Activated CD4-positive, alpha-beta T cell treated with anti-CD3 and anti-CD28 coated beads for 36 hours (primary cell): ENCODE results near the gene COX7A1. TPM values are rescaled to one million over a fixed set of nuclear protein-coding genes. Genes with fewer than 3 reads are reported as not detected.
"Not testable (repeated sequence)": the region's sequence is repeated elsewhere in the genome, so short reads cannot be mapped to it uniquely, and the experiment has no call there.

Experiments used
- ATAC-seq: fragments of 200-7000 bp; cut with Tn5 transposase; one replicate; pipeline ENCODE4 v1.10.0; 2021; ENCODE audit warnings: mild to moderate bottlenecking, moderate library complexity
- CTCF ChIA-PET: fragments of 350-600 bp; sonication (Branson Sonifier 250); formaldehyde crosslinking; loops from one replicate; lab custom pipeline; 2021; ENCODE audit warnings: antibody characterized with exemption; lab: Charles Lee
- POLR2A ChIA-PET: fragments of 350-600 bp; sonication (Branson Sonifier 250); formaldehyde crosslinking; loops from one replicate; lab custom pipeline; 2021; ENCODE audit warnings: antibody characterized with exemption, inconsistent platforms; lab: Charles Lee
- DNase-seq: peaks from one replicate; pipeline ENCODE4 v3.0.0-alpha.2; 2020
- H3K27ac Mint-ChIP-seq: one replicate; pipeline ENCODE4 v1.8.0; 2021; ENCODE audit warnings: mixed read lengths
- H3K27me3 Mint-ChIP-seq: one replicate; pipeline ENCODE4 v1.8.0; 2021; ENCODE audit warnings: mixed read lengths
- H3K36me3 Mint-ChIP-seq: one replicate; pipeline ENCODE4 v1.8.0; 2021; ENCODE audit warnings: low read depth, mixed read lengths
- H3K4me1 Mint-ChIP-seq: one replicate; pipeline ENCODE4 v1.8.0; 2021; ENCODE audit warnings: mixed read lengths
- H3K4me3 Mint-ChIP-seq: one replicate; pipeline ENCODE4 v1.8.0; 2021; ENCODE audit warnings: mild to moderate bottlenecking, moderate library complexity, mixed read lengths
- H3K9me3 Mint-ChIP-seq: one replicate; pipeline ENCODE4 v1.8.0; 2021; ENCODE audit warnings: low read depth, mixed read lengths
- intact Hi-C, 2 experiments: fragments of 100-400 bp; cut with DNase I in 1 of 2; cut with micrococcal nuclease in 1 of 2; formaldehyde crosslinking; loops; one replicate each; pipeline versions ENCODE4 v1.14.2 to v1.15.1; 2022 to 2024; cut with DNase I, micrococcal nuclease
- total RNA-seq, 2 experiments: library from RNA; stranded (reverse); gene quantifications; one replicate each; pipeline ENCODE4 v1.2.3, GENCODE V29; 2021

The COX7A1 gene
- total RNA-seq, result not detected

DNA sequence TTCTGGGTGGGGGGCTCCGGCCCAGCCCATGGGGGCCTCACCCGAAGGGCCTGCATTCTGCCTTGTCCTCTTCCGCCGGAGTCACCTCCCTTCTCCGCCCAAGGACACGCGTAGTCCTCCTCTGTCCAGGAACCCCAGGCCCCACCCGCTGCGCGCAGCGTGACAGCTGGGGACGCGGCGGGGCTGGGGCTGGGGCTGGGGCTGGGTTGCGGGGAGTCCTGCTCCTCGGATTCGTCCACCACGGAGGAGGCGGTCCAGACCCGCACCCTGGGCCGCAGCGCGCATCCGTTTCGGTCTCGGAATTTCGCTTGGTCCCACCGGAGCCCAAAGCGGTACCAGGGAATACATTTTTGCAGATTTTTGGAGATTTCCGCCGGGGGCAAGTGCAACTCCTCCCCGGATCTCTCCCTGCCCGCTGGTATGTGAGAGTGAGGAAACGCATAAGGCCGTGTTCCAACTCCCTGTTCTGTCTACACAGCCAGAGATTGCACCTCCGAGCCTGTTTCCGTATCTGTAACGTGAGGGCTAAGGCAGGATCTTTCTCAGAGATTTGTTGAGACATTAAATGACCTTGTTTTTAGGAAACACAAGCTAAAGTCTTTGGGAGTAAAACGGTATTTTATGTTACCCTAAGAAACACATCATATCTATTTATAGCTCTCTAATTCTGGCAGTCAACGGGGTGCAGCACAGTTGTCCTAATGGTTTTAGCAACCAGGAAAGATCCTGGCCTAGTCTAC lies at the start of gene COX7A1:
Gene COX7A1, minus strand, starts transcription at position 96 of the 740 bp plus-strand sequence. Its CDS starts 40 bp downstream, at position 56.
- Mint-ChIP-seq H3K36me3 (peaks cover 13% of the 10 kb centered on the region), H3K4me1 (no peaks in the 10 kb centered on the region), H3K4me3 (no peak within 1 kb of the TSS), H3K27me3 (no peaks in the 10 kb centered on the region), H3K27ac (no peak within 1 kb of the TSS), H3K9me3 (no peaks in the 10 kb centered on the region)
- DNase-seq (no peak), ATAC-seq (no peak)
- intact Hi-C loops, result no loop called here
- CTCF ChIA-PET, result interaction anchor here (0.7 to 1.1 kb wide), 2 partner anchors 25 to 193 kb away, joined by 3 to 5 read pairs; no protein-coding TSS in a partner anchor
- POLR2A ChIA-PET, result no interaction called here

DNA sequence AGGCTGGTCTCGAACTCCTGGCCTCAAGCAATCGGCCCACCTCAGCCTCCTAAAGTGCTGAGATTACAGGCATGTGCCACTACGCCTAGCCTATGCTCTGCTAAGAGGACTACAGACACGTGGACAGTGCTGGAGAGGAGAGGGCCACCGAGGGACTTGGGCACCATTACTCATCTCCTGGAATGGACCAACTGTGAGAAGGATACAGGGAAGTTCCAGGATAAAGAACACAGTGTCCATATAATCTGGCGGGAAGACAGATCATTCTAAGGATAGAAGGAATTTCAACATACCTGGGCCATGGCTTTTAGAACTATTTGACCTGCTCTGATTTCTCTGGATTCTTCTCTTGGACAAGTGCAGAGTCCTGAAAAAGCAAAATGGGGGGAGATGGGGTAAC lies 49.4 kb upstream of the COX7A1 start:
- intact Hi-C loops, result no loop called here
- POLR2A ChIA-PET, result no interaction called here
- DNase-seq, result no peak
- no peaks in the 10 kb centered on the region for H3K9me3 Mint-ChIP-seq
- H3K27ac Mint-ChIP-seq, result no peak overlapping the region
- H3K4me3 Mint-ChIP-seq, result no peak overlapping the region
- peaks cover under 1% of the 10 kb centered on the region for H3K36me3 Mint-ChIP-seq
- CTCF ChIA-PET, result no interaction called here
- ATAC-seq, result no peak
- H3K4me1 Mint-ChIP-seq, result no peaks in the 10 kb centered on the region
- no peaks in the 10 kb centered on the region for H3K27me3 Mint-ChIP-seq

DNA sequence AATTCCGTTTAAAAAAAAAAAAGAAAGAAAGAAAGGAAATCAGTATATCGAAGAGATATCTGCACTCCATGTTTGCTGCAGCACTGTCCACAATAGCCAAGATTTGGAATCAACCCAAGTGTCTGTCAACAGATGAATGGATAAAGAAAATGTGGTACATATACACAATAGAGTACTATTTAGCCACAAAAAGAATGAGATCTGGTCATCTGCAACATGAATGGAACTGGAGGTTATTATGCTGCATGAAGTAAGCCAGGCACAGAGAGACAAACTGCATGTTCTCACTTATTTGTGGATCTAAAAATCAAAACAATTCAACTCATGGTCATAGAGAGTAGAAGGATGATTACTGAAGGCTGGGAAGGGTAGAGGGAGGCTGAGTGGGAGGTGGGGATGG lies 45.9 kb upstream of the COX7A1 start:
- ChIA-PET POLR2A (no interaction called here), CTCF (no interaction called here)
- intact Hi-C loops, result no loop called here
- no peak overlapping the region for H3K27ac Mint-ChIP-seq
- no peaks in the 10 kb centered on the region for H3K4me1 Mint-ChIP-seq
- H3K4me3 Mint-ChIP-seq, result no peak overlapping the region
- H3K9me3 Mint-ChIP-seq, result no peaks in the 10 kb centered on the region
- H3K36me3 Mint-ChIP-seq, result peaks cover 8% of the 10 kb centered on the region
- ATAC-seq (no peak), DNase-seq (no peak)
- H3K27me3 Mint-ChIP-seq, result no peaks in the 10 kb centered on the region

DNA sequence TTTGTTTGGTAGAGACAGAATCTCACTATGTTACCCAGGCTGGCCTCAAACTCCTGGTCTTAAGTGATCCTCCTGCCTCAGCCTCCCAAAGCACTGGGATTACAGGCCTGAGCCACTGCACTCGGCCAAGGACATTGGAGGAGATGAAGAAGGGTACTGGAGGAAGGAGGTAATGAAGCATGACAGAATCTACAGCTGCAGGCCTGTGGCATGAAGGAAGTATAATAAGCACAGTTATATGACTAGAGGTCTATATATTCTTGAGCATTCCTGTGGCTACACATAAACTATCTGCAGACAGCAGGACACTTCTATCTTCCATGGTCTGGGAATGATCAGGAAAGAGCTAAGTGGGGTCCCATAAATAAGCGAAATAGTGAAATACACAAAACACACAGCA lies 44.0 kb upstream of the COX7A1 start:
- DNase-seq (no peak), ATAC-seq (no peak)
- Mint-ChIP-seq H3K4me3 (no peak overlapping the region), H3K27ac (no peak overlapping the region), H3K4me1 (no peaks in the 10 kb centered on the region), H3K27me3 (no peaks in the 10 kb centered on the region), H3K36me3 (peaks cover 8% of the 10 kb centered on the region), H3K9me3 (no peaks in the 10 kb centered on the region)
- POLR2A ChIA-PET, result interaction anchor here (1.0 kb wide), 1 partner anchor 16 kb away, joined by 4 read pairs; no protein-coding TSS in a partner anchor
- CTCF ChIA-PET, result interaction anchor here (0.9 kb wide), 1 partner anchor 27 kb away, joined by 3 read pairs; no protein-coding TSS in a partner anchor
- intact Hi-C loops, result no loop called here

DNA sequence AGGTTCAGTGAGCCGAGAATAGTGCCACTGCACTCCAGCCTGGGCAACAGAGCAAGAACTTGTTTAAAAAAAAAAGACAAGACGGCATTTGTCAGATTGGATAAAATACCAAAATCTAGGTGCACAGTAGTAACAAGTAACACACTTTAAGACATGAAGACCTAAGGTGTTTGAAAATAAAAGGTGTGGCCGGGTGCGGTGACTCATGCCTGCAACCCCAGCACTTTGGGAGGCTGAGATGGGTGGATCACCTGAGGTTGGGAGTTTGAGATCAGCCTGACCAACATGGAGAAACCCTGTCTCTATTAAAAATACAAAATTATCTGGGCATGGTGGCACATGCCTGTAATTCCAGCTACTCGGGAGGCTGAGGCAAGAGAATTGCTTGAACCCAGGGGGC lies 34.5 kb upstream of the COX7A1 start:
- H3K27me3 Mint-ChIP-seq, POLR2A ChIA-PET, CTCF ChIA-PET, H3K27ac Mint-ChIP-seq, H3K4me1 Mint-ChIP-seq, ATAC-seq, H3K9me3 Mint-ChIP-seq, intact Hi-C loops, H3K4me3 Mint-ChIP-seq, DNase-seq: not testable (repeated sequence)
- peaks cover 13% of the 10 kb centered on the region for H3K36me3 Mint-ChIP-seq

DNA sequence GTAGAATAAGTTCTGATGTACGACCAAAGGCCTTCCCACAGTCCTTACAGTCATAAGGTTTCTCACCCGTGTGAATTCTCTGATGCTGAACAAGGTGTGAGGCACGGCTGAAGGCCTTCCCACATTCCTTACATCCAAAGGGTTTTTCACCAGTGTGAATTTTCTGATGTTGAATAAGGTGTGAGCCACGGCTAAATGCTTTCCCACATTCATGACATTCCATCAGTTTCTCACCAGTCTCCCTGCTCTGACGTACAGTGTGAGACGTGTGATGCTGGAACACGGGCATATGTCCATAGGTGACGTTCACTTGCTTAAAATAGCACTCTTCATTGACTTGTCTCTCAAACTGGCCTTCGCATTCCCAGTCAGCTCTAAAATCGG lies 31.0 kb upstream of the COX7A1 start:
- no peaks in the 10 kb centered on the region for H3K4me1 Mint-ChIP-seq
- no peak overlapping the region for H3K27ac Mint-ChIP-seq
- intact Hi-C loops, result no loop called here
- no peak for DNase-seq
- peaks cover 13% of the 10 kb centered on the region for H3K36me3 Mint-ChIP-seq
- ChIA-PET CTCF (interaction anchor here (1.2 kb wide), 1 partner anchor 14 kb away, joined by 3 read pairs; no protein-coding TSS in a partner anchor), POLR2A (no interaction called here)
- H3K9me3 Mint-ChIP-seq, result no peaks in the 10 kb centered on the region
- no peaks in the 10 kb centered on the region for H3K27me3 Mint-ChIP-seq
- ATAC-seq, result no peak
- no peak overlapping the region for H3K4me3 Mint-ChIP-seq

DNA sequence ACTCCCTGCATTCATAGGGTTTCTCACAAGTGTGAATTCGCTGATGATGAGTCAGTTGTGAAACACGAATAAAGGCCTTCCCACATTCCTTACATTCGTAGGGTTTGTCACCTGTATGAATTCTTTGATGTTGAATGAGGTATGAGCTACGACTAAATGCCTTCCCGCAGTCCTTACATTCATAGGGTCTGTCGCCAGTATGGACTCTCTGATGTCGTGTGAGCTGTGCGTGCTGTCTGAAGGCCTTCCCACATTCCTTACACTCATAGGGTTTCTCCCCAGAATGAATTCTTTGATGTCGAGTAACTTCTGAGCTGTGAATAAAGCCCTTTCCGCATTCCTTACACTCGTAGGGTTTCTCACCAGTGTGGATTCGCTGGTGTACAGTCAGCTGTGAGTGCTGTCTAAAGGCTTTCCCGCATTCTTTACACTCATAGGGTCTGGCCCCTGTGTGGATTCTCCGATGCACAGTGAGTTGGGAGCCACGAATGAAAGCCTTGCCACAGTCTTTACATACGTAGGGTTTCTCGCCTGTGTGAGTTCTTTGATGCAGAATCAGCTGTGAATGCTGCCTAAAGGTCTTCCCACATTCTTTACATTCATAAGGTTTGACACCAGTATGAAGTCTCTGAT lies 30.5 kb upstream of the COX7A1 start:
- no peaks in the 10 kb centered on the region for H3K4me1 Mint-ChIP-seq
- no peaks in the 10 kb centered on the region for H3K27me3 Mint-ChIP-seq
- no peak for ATAC-seq
- intact Hi-C loops, result no loop called here
- no peak overlapping the region for H3K4me3 Mint-ChIP-seq
- no peak for DNase-seq
- peaks cover 13% of the 10 kb centered on the region for H3K36me3 Mint-ChIP-seq
- H3K27ac Mint-ChIP-seq, result no peak overlapping the region
- ChIA-PET POLR2A (no interaction called here), CTCF (interaction anchor here (0.9 kb wide), 1 partner anchor 55 kb away, joined by 3 read pairs; no protein-coding TSS in a partner anchor)
- H3K9me3 Mint-ChIP-seq, result no peaks in the 10 kb centered on the region

DNA sequence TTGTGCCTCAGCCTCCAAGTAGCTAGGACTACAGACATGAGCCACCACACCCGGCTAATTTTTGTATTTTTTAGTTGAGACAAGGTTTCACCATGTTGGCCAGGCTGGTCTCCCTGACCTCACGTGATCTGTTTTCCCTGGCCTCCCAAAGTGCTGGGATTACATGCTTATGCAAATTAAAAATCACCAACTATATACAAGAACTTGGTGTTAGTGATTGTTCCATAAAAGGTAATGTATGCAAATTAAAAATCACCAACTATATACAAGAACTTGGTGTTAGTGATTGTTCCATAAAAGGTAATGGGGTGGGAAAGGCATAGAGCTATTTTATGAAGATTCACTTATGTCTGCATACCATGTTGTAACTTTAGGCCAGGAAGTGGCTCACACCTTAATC lies 26.8 kb upstream of the COX7A1 start:
- H3K9me3 Mint-ChIP-seq, DNase-seq, H3K27ac Mint-ChIP-seq, ATAC-seq, H3K27me3 Mint-ChIP-seq, H3K4me1 Mint-ChIP-seq, H3K4me3 Mint-ChIP-seq, intact Hi-C loops: not testable (repeated sequence)
- H3K36me3 Mint-ChIP-seq, result peaks cover 13% of the 10 kb centered on the region
- ChIA-PET POLR2A (interaction anchor here (0.6 kb wide), 1 partner anchor 33 kb away, joined by 3 read pairs; no protein-coding TSS in a partner anchor), CTCF (interaction anchor here (0.6 to 1.9 kb wide), 4 partner anchors 9 to 104 kb away, joined by 5 to 6 read pairs (median 6); no protein-coding TSS in a partner anchor)

DNA sequence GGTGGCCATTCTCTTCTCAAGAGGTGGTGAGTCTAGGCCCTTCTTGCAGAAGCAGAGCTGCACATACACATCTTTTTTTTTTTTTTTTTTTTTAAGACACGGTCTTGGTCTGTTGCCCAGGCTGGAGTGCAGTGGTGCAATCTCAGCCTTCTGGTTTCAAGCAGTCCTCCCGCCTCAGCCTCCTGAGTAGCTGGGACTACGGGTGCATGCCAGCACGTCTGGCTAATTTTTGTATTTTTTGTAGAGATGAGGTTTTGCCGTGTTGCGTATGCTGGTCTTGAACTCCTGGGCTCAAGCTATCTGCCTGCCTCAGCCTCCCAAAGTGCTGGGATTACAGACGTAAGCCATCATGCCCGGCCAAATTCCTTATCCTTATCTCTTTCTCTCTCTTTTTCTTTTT lies 21.6 kb upstream of the COX7A1 start:
- intact Hi-C loops, result loop anchor here in 1 of 2 experiments (5.0 kb wide), 1 partner anchor 112 kb away; no protein-coding TSS in a partner anchor
- H3K4me1 Mint-ChIP-seq, H3K36me3 Mint-ChIP-seq, H3K27ac Mint-ChIP-seq, POLR2A ChIA-PET, DNase-seq, H3K4me3 Mint-ChIP-seq, ATAC-seq, H3K9me3 Mint-ChIP-seq, H3K27me3 Mint-ChIP-seq: not testable (repeated sequence)
- CTCF ChIA-PET, result interaction anchor here (3.7 kb wide), 1 partner anchor 46 kb away, joined by 23 read pairs; no protein-coding TSS in a partner anchor

DNA sequence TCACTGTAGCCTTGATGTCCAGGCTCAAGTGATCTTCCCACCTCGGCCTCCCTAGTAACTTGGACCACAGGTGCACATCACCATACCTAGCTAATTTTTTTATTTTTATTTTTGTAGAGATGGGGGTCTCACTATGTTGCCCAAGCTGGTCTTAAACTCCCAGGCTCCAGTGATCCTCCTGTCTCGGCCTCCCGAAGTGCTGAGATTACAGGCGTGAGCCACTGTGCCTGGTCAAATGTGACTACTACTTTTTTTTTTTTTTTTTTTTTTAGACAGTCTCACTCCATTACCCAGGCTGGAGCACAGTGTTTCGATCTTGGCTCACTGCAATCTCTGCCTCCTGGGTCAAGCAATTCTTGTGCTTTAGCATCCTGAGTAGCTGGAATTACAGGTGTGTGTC lies 20.6 kb upstream of the COX7A1 start:
- no peak for ATAC-seq
- H3K36me3 Mint-ChIP-seq, result no peaks in the 10 kb centered on the region
- intact Hi-C loops, result loop anchor here in 1 of 2 experiments (5.0 kb wide), 1 partner anchor 111 kb away; no protein-coding TSS in a partner anchor
- no peak overlapping the region for H3K4me3 Mint-ChIP-seq
- CTCF ChIA-PET, result interaction anchor here (0.6 to 3.7 kb wide), 3 partner anchors 45 to 176 kb away, joined by 3 to 23 read pairs (median 3); no protein-coding TSS in a partner anchor
- peaks cover 4% of the 10 kb centered on the region for H3K4me1 Mint-ChIP-seq
- POLR2A ChIA-PET, result no interaction called here
- DNase-seq, result no peak
- H3K27ac Mint-ChIP-seq, result no peak overlapping the region
- no peaks in the 10 kb centered on the region for H3K9me3 Mint-ChIP-seq
- H3K27me3 Mint-ChIP-seq, result no peaks in the 10 kb centered on the region

DNA sequence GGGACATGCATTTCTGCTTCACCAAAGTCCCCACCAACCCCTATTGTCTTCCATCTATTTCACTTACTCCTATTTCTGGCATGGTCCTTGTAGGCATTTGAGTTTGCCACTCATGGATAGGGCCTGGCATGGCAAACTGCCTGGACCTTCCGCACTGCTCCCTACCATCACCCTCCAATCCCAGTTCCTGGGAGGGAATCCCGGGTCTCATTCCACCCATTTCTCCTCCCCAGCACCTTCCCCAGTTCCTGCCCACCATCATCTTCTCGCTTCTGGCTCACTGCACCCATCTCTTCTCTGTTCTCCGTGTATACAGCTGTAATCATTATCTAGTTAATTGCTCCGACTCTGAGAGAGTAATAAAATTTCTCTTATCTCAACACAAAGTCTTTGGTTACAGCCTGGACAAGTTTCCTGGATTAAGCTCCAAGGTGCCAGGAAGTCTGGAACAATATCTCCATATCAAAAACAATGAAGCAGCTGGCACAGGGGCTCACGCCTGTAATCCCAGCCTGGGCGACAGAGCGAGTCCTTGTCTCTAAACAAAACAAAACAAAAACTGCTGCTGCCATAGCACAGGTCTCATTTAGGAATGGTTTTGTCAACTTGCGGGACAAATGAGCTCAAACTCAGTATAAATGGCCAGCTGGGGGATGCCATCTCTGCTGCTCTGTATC lies 17.0 kb upstream of the COX7A1 start:
- Mint-ChIP-seq H3K4me1 (peaks cover 4% of the 10 kb centered on the region), H3K4me3 (no peak overlapping the region), H3K9me3 (no peaks in the 10 kb centered on the region), H3K36me3 (no peaks in the 10 kb centered on the region), H3K27me3 (no peaks in the 10 kb centered on the region), H3K27ac (no peak overlapping the region)
- no peak for ATAC-seq
- no peak for DNase-seq
- ChIA-PET POLR2A (interaction anchor here (0.6 kb wide), 1 partner anchor 25 kb away, joined by 3 read pairs; no protein-coding TSS in a partner anchor), CTCF (interaction anchor here (0.7 to 4.0 kb wide), 7 partner anchors 11 to 115 kb away, joined by 3 to 59 read pairs (median 3); partner anchors contain the start of genes THAP8 and WDR62)
- intact Hi-C loops, result no loop called here
